IgD-negative memory B cell (primary cell): Measurements from ENCODE around the gene POLR2I. TPM values are rescaled to one million over a fixed set of nuclear protein-coding genes. Genes with fewer than 3 reads are reported as not detected.

Experiments
- H3K27ac Mint-ChIP-seq, 3 donors: one replicate each; pipeline ENCODE4 v1.8.0; 2020 to 2022; ENCODE audit warnings: mild to moderate bottlenecking in 3 of 3, mixed read lengths in 3 of 3, moderate library complexity in 1 of 3
- H3K27me3 Mint-ChIP-seq: one replicate; pipeline ENCODE4 v1.8.0; 2021; ENCODE audit warnings: mixed read lengths
- H3K36me3 Mint-ChIP-seq: one replicate; pipeline ENCODE4 v1.8.0; 2020; ENCODE audit warnings: mild to moderate bottlenecking, mixed read lengths
- H3K4me1 Mint-ChIP-seq, 3 donors: one replicate each; pipeline ENCODE4 v1.8.0; 2020 to 2022; ENCODE audit warnings: mixed read lengths in 3 of 3, mild to moderate bottlenecking in 1 of 3
- H3K4me3 Mint-ChIP-seq, 4 donors: one replicate each; pipeline ENCODE4 v1.8.0; 2020 to 2022; ENCODE audit warnings: mild to moderate bottlenecking in 4 of 4, mixed read lengths in 4 of 4, moderate library complexity in 3 of 4
- H3K9me3 Mint-ChIP-seq, 3 donors: one replicate each; pipeline ENCODE4 v1.8.0; 2020 to 2021; ENCODE audit warnings: mixed read lengths in 3 of 3, mild to moderate bottlenecking in 1 of 3
- polyA plus RNA-seq: library from polyadenylated mRNA; unstranded; fragments of 300-500 nt; fragmentation: Illumina TruSeq; gene quantifications from one replicate; pipeline ENCODE4 v1.2.3, GENCODE V29; 2021

Gene POLR2I
- polyA plus RNA-seq, result 144 TPM

- peak within 1 kb of the TSS; percentile 99 for H3K27ac Mint-ChIP-seq
- no peaks in the 10 kb centered on the region for H3K9me3 Mint-ChIP-seq
- peaks cover 0 to 31% (median 19%) of the 10 kb centered on the region in 3 donors for H3K4me1 Mint-ChIP-seq
- H3K36me3 Mint-ChIP-seq, result peaks cover 9% of the 10 kb centered on the region
- H3K27me3 Mint-ChIP-seq, result no peaks in the 10 kb centered on the region
- peak within 1 kb of the TSS; percentile 81 to 99 (median 96) for H3K4me3 Mint-ChIP-seq
Observed at GRCh38 chr19:36114721-36115452, at the start of gene POLR2I. Gene POLR2I (minus strand): TSS chr19:36114875. CDS start chr19:36114856, 19 bp downstream.

- Mint-ChIP-seq H3K9me3 (no peaks in the 10 kb centered on the region), H3K4me1 (no peaks in the 10 kb centered on the region), H3K27me3 (no peaks in the 10 kb centered on the region), H3K36me3 (peaks cover 5% of the 10 kb centered on the region), H3K27ac (no peak overlapping the region), H3K4me3 (no peak overlapping the region)
Observed at GRCh38 chr19:36163813-36164212, 49.1 kb upstream of the POLR2I start.

- Mint-ChIP-seq H3K36me3 (peaks cover 5% of the 10 kb centered on the region), H3K4me1 (no peaks in the 10 kb centered on the region), H3K27me3 (no peaks in the 10 kb centered on the region), H3K4me3 (no peak overlapping the region), H3K9me3 (no peaks in the 10 kb centered on the region), H3K27ac (no peak overlapping the region)
Observed at GRCh38 chr19:36160821-36161596, 46.3 kb upstream of the POLR2I start.

GRCh38 chr19:36153126-36153525 is 38.5 kb upstream of the POLR2I start:
- no peaks in the 10 kb centered on the region for H3K9me3 Mint-ChIP-seq
- peaks cover 0 to 4% (median 0%) of the 10 kb centered on the region in 3 donors for H3K4me1 Mint-ChIP-seq
- H3K4me3 Mint-ChIP-seq, result no peak overlapping the region
- H3K27ac Mint-ChIP-seq, result no peak overlapping the region
- peaks cover 7% of the 10 kb centered on the region for H3K36me3 Mint-ChIP-seq
- no peaks in the 10 kb centered on the region for H3K27me3 Mint-ChIP-seq

- Mint-ChIP-seq H3K4me1 (peaks cover 0 to 4% (median 0%) of the 10 kb centered on the region in 3 donors), H3K4me3 (no peak within 1 kb of the TSS), H3K27ac (no peak within 1 kb of the TSS)
Observed at GRCh38 chr19:36152352-36153091, 37.8 kb upstream of the POLR2I start, which contains the start of gene COX7A1. Gene COX7A1 (minus strand): TSS chr19:36152447. CDS start chr19:36152407, 40 bp downstream.

GRCh38 chr19:36152019-36152351 is 37.3 kb upstream of the POLR2I start:
- Mint-ChIP-seq H3K4me3 (no peak overlapping the region), H3K36me3 (peaks cover 7% of the 10 kb centered on the region), H3K9me3 (no peaks in the 10 kb centered on the region), H3K27ac (no peak overlapping the region), H3K27me3 (no peaks in the 10 kb centered on the region), H3K4me1 (peaks cover 0 to 4% (median 0%) of the 10 kb centered on the region in 3 donors)

More at GRCh38 chr19:36152352-36153091, 37.8 kb upstream of the POLR2I start, which contains the start of gene COX7A1:
- Mint-ChIP-seq H3K27me3 (no peaks in the 10 kb centered on the region), H3K9me3 (no peaks in the 10 kb centered on the region), H3K36me3 (peaks cover 7% of the 10 kb centered on the region)

GRCh38 chr19:36151144-36152018 is 36.7 kb upstream of the POLR2I start:
- H3K27ac Mint-ChIP-seq, result no peak overlapping the region
- peaks cover 7% of the 10 kb centered on the region for H3K36me3 Mint-ChIP-seq

GRCh38 chr19:36150586-36150985 is 35.9 kb upstream of the POLR2I start:
- H3K4me1 Mint-ChIP-seq, result peaks cover 0 to 4% (median 0%) of the 10 kb centered on the region in 3 donors
- no peak overlapping the region for H3K4me3 Mint-ChIP-seq
- H3K9me3 Mint-ChIP-seq, result no peaks in the 10 kb centered on the region
- H3K27me3 Mint-ChIP-seq, result no peaks in the 10 kb centered on the region
- H3K36me3 Mint-ChIP-seq, result peaks cover 7% of the 10 kb centered on the region
- H3K27ac Mint-ChIP-seq, result peak overlapping the region in 1 of 3 donors; percentile 67

More at GRCh38 chr19:36151144-36152018, 36.7 kb upstream of the POLR2I start:
- no peaks in the 10 kb centered on the region for H3K9me3 Mint-ChIP-seq
- no peaks in the 10 kb centered on the region for H3K27me3 Mint-ChIP-seq
- H3K4me1 Mint-ChIP-seq, result peaks cover 0 to 4% (median 0%) of the 10 kb centered on the region in 3 donors
- no peak overlapping the region for H3K4me3 Mint-ChIP-seq

GRCh38 chr19:36149673-36150406 is 35.2 kb upstream of the POLR2I start:
- H3K4me3 Mint-ChIP-seq, result no peak overlapping the region
- H3K27ac Mint-ChIP-seq, result peak overlapping the region in 1 of 3 donors; percentile 67
- no peaks in the 10 kb centered on the region for H3K9me3 Mint-ChIP-seq
- H3K27me3 Mint-ChIP-seq, result no peaks in the 10 kb centered on the region
- peaks cover 7% of the 10 kb centered on the region for H3K36me3 Mint-ChIP-seq
- peaks cover 0 to 5% (median 0%) of the 10 kb centered on the region in 3 donors for H3K4me1 Mint-ChIP-seq

- Mint-ChIP-seq H3K4me3 (peak overlapping the region in 1 of 4 donors; percentile 58), H3K9me3 (peaks cover 0 to 2% (median 0%) of the 10 kb centered on the region in 3 donors), H3K36me3 (peaks cover 19% of the 10 kb centered on the region), H3K4me1 (peaks cover 7 to 15% (median 9%) of the 10 kb centered on the region in 3 donors), H3K27me3 (no peaks in the 10 kb centered on the region), H3K27ac (no peak overlapping the region)
Observed at GRCh38 chr19:36144624-36145023, 29.9 kb upstream of the POLR2I start.

GRCh38 chr19:36142496-36142895 is 27.8 kb upstream of the POLR2I start:
- Mint-ChIP-seq H3K4me1 (peaks cover 7 to 11% (median 9%) of the 10 kb centered on the region in 3 donors), H3K27me3 (no peaks in the 10 kb centered on the region), H3K4me3 (peak overlapping the region in 2 of 4 donors; percentile 21 to 86), H3K36me3 (peaks cover 15% of the 10 kb centered on the region), H3K9me3 (peaks cover 0 to 2% (median 0%) of the 10 kb centered on the region in 3 donors), H3K27ac (peak overlapping the region in 1 of 3 donors; percentile 1)

GRCh38 chr19:36142046-36142445 is 27.4 kb upstream of the POLR2I start:
- H3K36me3 Mint-ChIP-seq, result peaks cover 15% of the 10 kb centered on the region
- H3K9me3 Mint-ChIP-seq, result peaks cover 0 to 2% (median 0%) of the 10 kb centered on the region in 3 donors
- no peaks in the 10 kb centered on the region for H3K27me3 Mint-ChIP-seq
- peaks cover 7 to 12% (median 9%) of the 10 kb centered on the region in 3 donors for H3K4me1 Mint-ChIP-seq
- H3K27ac Mint-ChIP-seq, result peak overlapping the region in 2 of 3 donors; percentile 4 to 82
- H3K4me3 Mint-ChIP-seq, result peak overlapping the region in 2 of 4 donors; percentile 86 to 92
